ENCODE data around the gene RTP3. TPM values are rescaled to one million over a fixed set of nuclear protein-coding genes. Genes with fewer than 3 reads are reported as not detected.

RTP3 gene
- total and polyA plus RNA-seq, 2 of the 4 experiments (the other 2 are of a cell fraction), result 0.18 to 0.26 TPM

- Histone ChIP-seq H3K27ac (ENCODE audit: insufficient read depth, low read length) (no peak overlapping the region), H3K56ac (ENCODE audit: extremely low read depth, insufficient read depth, low read length) (no peak overlapping the region), H3K27me3 (ENCODE audit: control insufficient read depth, insufficient read depth, low read length) (no peaks in the 10 kb centered on the region), H4K91ac (ENCODE audit: insufficient read depth, low read depth, low read length) (no peak overlapping the region), H3K9ac (ENCODE audit: low read depth, low read length) (no peak overlapping the region), H3K9me1 (ENCODE audit: insufficient read depth, low read length) (no peaks in the 10 kb centered on the region), H4K8ac (ENCODE audit: low read depth in 2 of 2, low read length in 2 of 2) (no peak overlapping the region), H3K4ac (ENCODE audit: low read depth, low read length) (no peak overlapping the region), H2BK120ac (ENCODE audit: low read depth, low read length) (no peak overlapping the region), H3K18ac (ENCODE audit: low read depth, low read length) (no peak overlapping the region), H2AK9ac (replicated peaks; ENCODE audit: low read depth, low read length, poor library complexity) (no peak overlapping the region), H3K79me1 (ENCODE audit: low read depth in 1 of 2, low read length in 2 of 2) (no peaks in the 10 kb centered on the region), H2AFZ (replicated peaks; ENCODE audit: low read length, poor library complexity) (no peak overlapping the region), H2AK5ac (ENCODE audit: low read depth, low read length) (no peak overlapping the region), H3K4me3 (ENCODE audit: insufficient read depth, low read depth, low read length) (no peak overlapping the region), H2BK20ac (ENCODE audit: low read depth, low read length) (0 out of 2 replicates have a peak overlapping the region, but pooled peaks have one; percentile 0), H3K36me3 (ENCODE audit: control insufficient read depth, insufficient read depth, low read length) (no peaks in the 10 kb centered on the region; the same call in 1 of the 2 replicates), H4K5ac (ENCODE audit: low read depth, low read length) (no peak overlapping the region; the same call in 1 of the 2 replicates), H2BK15ac (ENCODE audit: low read depth, low read length) (peak overlapping the region; percentile 48; the same call in 1 of the 3 replicates), H3K9me3 (ENCODE audit: control insufficient read depth, insufficient read depth, low read length) (no peaks in the 10 kb centered on the region), H3K4me2 (ENCODE audit: low read depth, low read length) (no peak overlapping the region), H4K20me1 (ENCODE audit: insufficient read depth, low read length) (no peaks in the 10 kb centered on the region), H3K4me1 (ENCODE audit: control insufficient read depth, insufficient read depth, low read length) (peaks cover 5% of the 10 kb centered on the region; the same call in 1 of the 2 replicates), H3K23ac (ENCODE audit: low read depth, low read length) (no peak overlapping the region; the same call in 1 of the 2 replicates), H3K14ac (replicated peaks; ENCODE audit: low read depth, low read length) (no peak overlapping the region), H2BK5ac (ENCODE audit: low read depth, low read length, poor library complexity, severe bottlenecking) (no peak overlapping the region)
- no CpG with 5 or more reads among the region's 4 CpGs for WGBS, 2 experiments (ENCODE audit: extremely low coverage in 2 of 2, insufficient read length in 1 of 2)
- no peak for TF ChIP-seq MXI1 (IDR thresholded peaks at IDR 0.05; ENCODE audit: borderline replicate concordance, low read depth, low read length)
- no TSS peak for BruUV-seq (replicated peaks)
- in situ Hi-C loops (cut with MboI; ENCODE audit: low sequenced_read_pairs), result no loop called here
- dilution Hi-C loops (cut with HindIII; ENCODE audit: low sequenced_read_pairs, unreplicated experiment), result no loop called here
- intact Hi-C loops (cut with micrococcal nuclease), result no loop called here
- CTCF ChIA-PET, result interaction anchor here (1.2 kb wide), 1 partner anchor 21 kb away, joined by 3 read pairs; no protein-coding TSS in a partner anchor
- POLR2A ChIA-PET (ENCODE audit: unreplicated experiment), result no interaction called here
- DNase-seq (no peak), ATAC-seq (ENCODE audit: low read depth) (no peak)
Observed at GRCh38 chr3:46509661-46510187, 11.9 kb downstream of the RTP3 start.

Data from IMR-90 (cell line).